HG03103 (cell line): ENCODE results near the gene MAST4.

Source experiments
- ATAC-seq: cut with Tn5 transposase; IDR thresholded peaks from one replicate; pipeline ENCODE4 v1.9.1; 2021; ENCODE audit warnings: low read depth; ENCODE audit not compliant: unreplicated experiment

MAST4 gene

GRCh38 chr5:67004730-67005350 lies 408.6 kb downstream of the MAST4 start:
- no peak for ATAC-seq

GRCh38 chr5:67005737-67006499 lies 409.7 kb downstream of the MAST4 start:
- ATAC-seq = no peak

- ATAC-seq = no peak
Observed at GRCh38 chr5:67006500-67006848, 410.3 kb downstream of the MAST4 start.

- no peak for ATAC-seq
Observed at GRCh38 chr5:67009028-67009427, 412.8 kb downstream of the MAST4 start.

GRCh38 chr5:67010684-67011409 lies 414.7 kb downstream of the MAST4 start:
- ATAC-seq = no peak

- no peak for ATAC-seq
Observed at GRCh38 chr5:67011422-67011821, 415.2 kb downstream of the MAST4 start.

GRCh38 chr5:67012171-67012570 lies 416.0 kb downstream of the MAST4 start:
- ATAC-seq = no peak

- ATAC-seq = no peak
Observed at GRCh38 chr5:67013719-67014118, 417.5 kb downstream of the MAST4 start.

- ATAC-seq = no peak
Observed at GRCh38 chr5:67014191-67014590, 418.0 kb downstream of the MAST4 start.

GRCh38 chr5:67014957-67015400 lies 418.8 kb downstream of the MAST4 start:
- no peak for ATAC-seq

- no peak for ATAC-seq
Observed at GRCh38 chr5:67015541-67016191, 419.5 kb downstream of the MAST4 start.

- ATAC-seq = no peak
Observed at GRCh38 chr5:67019065-67019845, 423.1 kb downstream of the MAST4 start.

- ATAC-seq = no peak
Observed at GRCh38 chr5:67020096-67020615, 424.0 kb downstream of the MAST4 start.

- no peak for ATAC-seq
Observed at GRCh38 chr5:67021031-67021430, 424.8 kb downstream of the MAST4 start.

GRCh38 chr5:67021521-67021920 lies 425.3 kb downstream of the MAST4 start:
- no peak for ATAC-seq

- ATAC-seq = no peak
Observed at GRCh38 chr5:67021962-67022361, 425.8 kb downstream of the MAST4 start.

- ATAC-seq = no peak
Observed at GRCh38 chr5:67025457-67025856, 429.3 kb downstream of the MAST4 start.

- ATAC-seq = no peak
Observed at GRCh38 chr5:67026278-67026677, 430.1 kb downstream of the MAST4 start.

GRCh38 chr5:67027171-67027570 lies 431.0 kb downstream of the MAST4 start:
- no peak for ATAC-seq

GRCh38 chr5:67028371-67028770 lies 432.2 kb downstream of the MAST4 start:
- ATAC-seq = no peak
